Right cardiac atrium (tissue), 5 donors: Measurements from ENCODE around the gene SLC25A46. TPM values are rescaled to one million over a fixed set of nuclear protein-coding genes. Genes with fewer than 3 reads are reported as not detected.
"Not testable (repeated sequence)": the region's sequence is repeated elsewhere in the genome, so short reads cannot be mapped to it uniquely, and the experiment has no call there.

Experiments used
- ATAC-seq, 2 donors: fragments of 200-7000 bp; cut with Tn5 transposase; one replicate each; pipeline versions ENCODE4 v1.8.0 to v1.9.1; 2020; ENCODE audit warnings: moderate library complexity in 2 of 2, mild to moderate bottlenecking in 1 of 2
- DNase-seq, 3 donors: peaks; one replicate each; pipeline ENCODE4 v3.0.0-alpha.2; 2020
- H3K27ac ChIP-seq: one replicate; pipeline ENCODE4 v1.5.1; 2013; ENCODE audit warnings: mild to moderate bottlenecking, low read length, control low read depth, moderate library complexity
- H3K27me3 ChIP-seq: one replicate; pipeline ENCODE4 v1.6.1; 2013; ENCODE audit not compliant: control insufficient read depth, insufficient read depth
- H3K4me1 ChIP-seq: one replicate; pipeline ENCODE4 v1.6.1; 2013; ENCODE audit warnings: low read length; ENCODE audit not compliant: control insufficient read depth, insufficient read depth
- H3K4me3 ChIP-seq: one replicate; pipeline ENCODE4 v1.5.1; 2013; ENCODE audit warnings: low read length, control low read depth
- H3K9me3 ChIP-seq: one replicate; pipeline ENCODE4 v1.6.1; 2013; ENCODE audit warnings: low read length; ENCODE audit not compliant: control insufficient read depth
- WGBS: extraction: QIAGEN DNeasy Blood & Tissue Kit; methylation state at CpG from one replicate; pipeline ENCODE4 v1.1.7; 2013; 5-methylcytosine and 5-hydroxymethylcytosine counted together
- intact Hi-C, 4 donors: fragments of 100-400 bp; cut with DNase I; formaldehyde crosslinking; loops; one replicate each; pipeline versions ENCODE4 v1.11.0 to v1.14.0; 2022 to 2023
- long read RNA-seq, 4 donors: library from polyadenylated mRNA; unstranded; transcript quantifications; one replicate each; pipeline ENCODE4 v2.0.0, GENCODE V29; 2020 to 2021
- polyA plus RNA-seq: library from polyadenylated mRNA; stranded (reverse); fragments of 200-250 nt; gene quantifications from one replicate; pipeline ENCODE4 v1.2.3, GENCODE V29; 2013
- total RNA-seq, 4 donors: library from RNA; stranded (reverse); fragmentation: NEBNext Ultra II Directional; extraction: Animal tissue kit (Norgen Biotek cat#: 25700); gene quantifications; one replicate each; pipeline ENCODE4 v1.2.1, GENCODE V29; 2021
- donor health status: healthy with polysubstance abuse.
- donor health status: DM: no; HTN: yes; CAD: no.
- donor health status: DM: no; HTN: no; CAD: no.
- donor health status: DM: no; HTN: yes; CAD: no; lungs with severe emphysema.
- donor health status: DM: yes; HTN: yes; CAD: no.

The SLC25A46 gene
- total RNA-seq (10 to 100 TPM; 42.2 to 47.6 (median 43.8) TPM), polyA plus RNA-seq (18.7 TPM)
- long read RNA-seq, donor 1, transcript SLC25A46-201 (8 exons, 2,385 nt): major isoform, 47 of 53 reads
- long read RNA-seq, donor 1, partial matches to known transcripts: 0 of 53 reads
- long read RNA-seq, donor 1, other reads (novel, unspliced or antisense): 6 of 53 reads
- long read RNA-seq, donor 2, transcript SLC25A46-201 (8 exons, 2,385 nt): major isoform, 14 of 15 reads
- long read RNA-seq, donor 2, partial matches to known transcripts: 1 of 15 reads
- long read RNA-seq, donor 2, other reads (novel, unspliced or antisense): 0 of 15 reads
- long read RNA-seq, donor 3, full-length matches to known transcripts: 81 of 89 reads
- long read RNA-seq, donor 3, partial matches to known transcripts: 0 of 89 reads
- long read RNA-seq, donor 3, other reads (novel, unspliced or antisense): 8 of 89 reads
- long read RNA-seq, donor 4, transcript SLC25A46-201 (8 exons, 2,385 nt): major isoform, 18 of 21 reads
- long read RNA-seq, donor 4, partial matches to known transcripts: 0 of 21 reads
- long read RNA-seq, donor 4, other reads (novel, unspliced or antisense): 3 of 21 reads

- no peaks in the 10 kb centered on the region for H3K9me3 ChIP-seq
- intact Hi-C loops: no loop called here
- WGBS: under 1% methylated on average over 62 of the region's 62 CpGs
Observed at GRCh38 chr5:110738812-110739651, at the start of gene SLC25A46. SLC25A46 (plus strand) TSS chr5:110739007; CDS start chr5:110739120, 113 bp downstream.

DNA sequence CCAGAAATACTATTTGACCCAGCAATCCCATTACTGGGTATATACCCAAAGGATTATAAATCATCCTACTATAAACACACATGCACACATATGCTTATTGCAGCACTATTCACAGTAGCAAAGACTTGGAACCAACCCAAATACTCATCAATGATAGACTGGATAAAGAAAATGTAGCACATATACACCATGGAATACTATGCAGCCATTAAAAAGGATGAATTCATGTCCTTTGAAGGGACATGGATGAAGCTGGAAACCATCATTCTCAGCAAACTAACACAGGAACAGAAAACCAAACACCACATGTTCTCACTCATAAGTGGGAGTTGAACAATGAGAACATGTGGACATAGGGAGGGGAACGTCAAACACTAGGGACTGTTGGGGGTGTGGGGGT is 48.2 kb upstream of the SLC25A46 start:
- H3K9me3 ChIP-seq, intact Hi-C loops, H3K4me3 ChIP-seq, ATAC-seq, H3K27me3 ChIP-seq, H3K4me1 ChIP-seq, DNase-seq, H3K27ac ChIP-seq: not testable (repeated sequence)
- WGBS: 87% methylated on average over 1 of the region's 1 CpG

More at GRCh38 chr5:110738812-110739651, at the start of gene SLC25A46:
- H3K27me3 ChIP-seq: no peaks in the 10 kb centered on the region
- H3K4me1 ChIP-seq: peaks cover 2% of the 10 kb centered on the region
- ATAC-seq: peak; percentile 98 to 99
- DNase-seq: peak; percentile 87 to 94 (median 91)
- peak within 1 kb of the TSS; percentile 64 for H3K4me3 ChIP-seq
- peak within 1 kb of the TSS; percentile 89 for H3K27ac ChIP-seq

- H3K9me3 ChIP-seq, H3K27me3 ChIP-seq, H3K4me3 ChIP-seq, H3K4me1 ChIP-seq, DNase-seq, ATAC-seq, intact Hi-C loops, H3K27ac ChIP-seq: not testable (repeated sequence)
- WGBS: 82% methylated on average over 5 of the region's 5 CpGs
Observed at GRCh38 chr5:110692669-110693068, 46.1 kb upstream of the SLC25A46 start.

DNA sequence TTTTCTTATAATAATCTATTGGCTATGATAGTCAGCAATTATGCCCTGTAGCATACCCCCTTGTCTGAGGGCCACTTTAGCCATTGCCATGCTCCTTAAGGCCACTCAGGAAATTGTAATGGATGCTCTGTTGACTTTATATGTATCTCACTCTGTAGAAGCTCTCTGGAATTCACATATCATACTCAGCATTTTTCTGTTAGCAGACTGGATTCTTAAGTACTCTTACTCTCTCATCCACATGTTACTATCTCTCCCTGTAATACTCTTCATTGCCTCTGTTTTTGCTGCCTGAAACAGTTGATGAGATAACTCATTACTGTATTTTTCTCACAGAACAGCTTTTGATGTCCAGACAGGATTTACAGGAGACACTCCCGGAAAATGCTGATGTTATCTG is 36.5 kb upstream of the SLC25A46 start:
- no peaks in the 10 kb centered on the region for H3K27me3 ChIP-seq
- intact Hi-C loops: no loop called here
- DNase-seq: no peak
- no peak for ATAC-seq
- no peaks in the 10 kb centered on the region for H3K4me1 ChIP-seq
- no peaks in the 10 kb centered on the region for H3K9me3 ChIP-seq
- no peak overlapping the region for H3K27ac ChIP-seq
- WGBS: 57% methylated on average over 1 of the region's 1 CpG
- no peak overlapping the region for H3K4me3 ChIP-seq

DNA sequence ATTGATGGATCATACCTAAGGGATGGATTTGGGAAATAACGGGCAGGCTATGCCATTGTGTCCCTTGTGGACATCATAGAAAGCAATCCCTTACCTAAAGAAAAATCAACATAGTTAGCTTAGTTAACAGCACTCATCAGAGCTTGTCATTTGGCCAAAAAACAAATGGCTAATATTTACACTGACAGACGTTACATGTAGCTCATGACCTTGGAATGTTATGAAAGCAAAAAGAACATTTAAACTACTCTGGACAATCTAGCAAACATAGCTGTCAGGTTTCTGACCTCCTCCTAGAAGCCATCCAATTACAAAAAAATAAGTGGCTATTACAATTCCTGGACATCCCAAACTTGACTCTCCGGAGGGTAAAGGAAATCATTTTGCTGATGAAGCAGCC is 36.1 kb upstream of the SLC25A46 start:
- WGBS: 42% methylated on average over 3 of the region's 3 CpGs
- ATAC-seq: no peak

GRCh38 chr5:110703481-110703880 is 35.3 kb upstream of the SLC25A46 start:
- Histone ChIP-seq H3K9me3 (no peaks in the 10 kb centered on the region), H3K4me3 (no peak overlapping the region), H3K27ac (no peak overlapping the region), H3K27me3 (no peaks in the 10 kb centered on the region), H3K4me1 (no peaks in the 10 kb centered on the region)
- no peak for DNase-seq
- ATAC-seq: peak in 1 of 2 donors; percentile 40
- WGBS: 39% methylated on average over 2 of the region's 2 CpGs
- intact Hi-C loops: no loop called here

More for the DNA sequence above, 36.1 kb upstream of the SLC25A46 start:
- no peaks in the 10 kb centered on the region for H3K27me3 ChIP-seq
- no peaks in the 10 kb centered on the region for H3K9me3 ChIP-seq
- no peaks in the 10 kb centered on the region for H3K4me1 ChIP-seq
- no peak for DNase-seq
- H3K27ac ChIP-seq: no peak overlapping the region
- intact Hi-C loops: no loop called here
- no peak overlapping the region for H3K4me3 ChIP-seq

GRCh38 chr5:110705349-110705748 is 33.5 kb upstream of the SLC25A46 start:
- Histone ChIP-seq H3K27ac (no peak overlapping the region), H3K9me3 (no peaks in the 10 kb centered on the region), H3K27me3 (no peaks in the 10 kb centered on the region), H3K4me3 (no peak overlapping the region), H3K4me1 (no peaks in the 10 kb centered on the region)
- no peak for ATAC-seq
- intact Hi-C loops: no loop called here
- no peak for DNase-seq

- DNase-seq (no peak), ATAC-seq (no peak)
- intact Hi-C loops: no loop called here
- WGBS: 73% methylated on average over 3 of the region's 3 CpGs
- Histone ChIP-seq H3K27me3 (no peaks in the 10 kb centered on the region), H3K27ac (no peak overlapping the region), H3K4me3 (no peak overlapping the region), H3K9me3 (no peaks in the 10 kb centered on the region), H3K4me1 (no peaks in the 10 kb centered on the region)
Observed at GRCh38 chr5:110707260-110707844, 31.5 kb upstream of the SLC25A46 start.

DNA sequence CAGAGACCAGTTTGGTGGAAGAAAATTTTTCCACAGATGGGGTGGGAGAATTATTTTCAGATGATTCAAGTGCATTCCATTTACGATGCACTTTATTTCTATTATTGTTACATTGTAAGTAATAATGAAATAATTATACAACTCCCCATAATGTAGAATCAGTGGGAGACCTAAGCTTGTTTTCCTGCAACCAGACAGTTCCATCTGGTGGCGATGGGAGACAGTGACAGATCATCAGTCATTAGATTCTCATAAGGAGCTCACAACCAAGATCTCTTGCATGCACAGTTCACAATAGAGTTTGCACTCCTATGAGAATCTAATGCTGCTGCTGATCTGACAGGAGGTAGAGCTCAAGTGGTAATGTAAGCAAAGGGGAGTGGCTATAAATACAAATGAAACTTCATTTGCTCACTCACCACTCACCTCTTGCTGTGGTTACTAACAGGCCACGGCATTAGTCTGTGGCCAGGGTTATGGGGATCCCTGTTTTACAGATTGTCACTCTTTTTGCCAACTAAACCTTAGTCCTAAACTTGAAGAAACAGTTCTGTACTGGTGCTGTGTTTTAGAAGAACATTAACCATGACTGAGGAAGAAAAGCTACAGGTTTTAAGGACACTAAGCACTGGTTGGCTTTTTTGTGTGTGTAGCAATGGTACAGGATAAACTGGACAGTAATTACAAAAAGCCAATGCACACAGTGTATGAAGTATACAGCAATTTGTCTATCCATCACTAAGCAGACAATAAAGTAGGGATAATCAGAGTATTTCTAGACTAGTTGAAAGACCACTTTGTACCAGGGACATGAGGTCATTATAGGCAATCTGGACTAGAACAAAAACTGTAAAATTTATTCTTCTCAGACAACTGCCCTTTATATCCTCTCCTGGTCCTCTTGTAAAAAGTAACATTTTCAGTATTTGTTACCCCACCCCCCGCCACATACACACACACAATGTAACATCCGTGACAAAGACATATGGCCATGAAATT is 22.3 kb upstream of the SLC25A46 start:
- H3K27ac ChIP-seq: no peak overlapping the region
- no peak overlapping the region for H3K4me3 ChIP-seq
- no peaks in the 10 kb centered on the region for H3K27me3 ChIP-seq
- no peak for DNase-seq
- intact Hi-C loops: no loop called here
- 81% methylated on average over 5 of the region's 5 CpGs for WGBS
- no peaks in the 10 kb centered on the region for H3K4me1 ChIP-seq
- H3K9me3 ChIP-seq: no peaks in the 10 kb centered on the region
- ATAC-seq: no peak

DNA sequence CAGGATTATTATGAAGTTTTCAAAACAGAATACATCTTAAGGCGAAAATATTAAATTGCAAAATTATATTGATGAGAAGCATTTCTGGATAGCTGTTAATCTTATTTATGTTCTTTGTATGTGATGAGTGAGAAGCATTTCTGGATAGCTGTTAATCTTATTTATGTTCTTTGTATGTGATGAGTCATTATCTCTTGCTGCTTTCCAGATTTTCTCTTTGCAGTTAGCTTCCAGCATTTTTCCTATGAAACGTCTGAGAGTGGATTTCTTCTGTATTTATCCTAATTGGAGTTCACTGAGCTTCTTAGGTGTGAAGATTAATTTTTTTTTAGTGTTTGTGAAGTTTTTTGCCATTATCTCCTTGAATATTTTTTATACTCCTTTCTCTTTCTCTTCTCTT is 20.5 kb upstream of the SLC25A46 start:
- no peak for ATAC-seq
- intact Hi-C loops: no loop called here
- no peaks in the 10 kb centered on the region for H3K9me3 ChIP-seq
- WGBS: 55% methylated on average over 2 of the region's 2 CpGs
- no peaks in the 10 kb centered on the region for H3K4me1 ChIP-seq
- H3K27ac ChIP-seq: no peak overlapping the region
- no peak for DNase-seq
- no peaks in the 10 kb centered on the region for H3K27me3 ChIP-seq
- H3K4me3 ChIP-seq: no peak overlapping the region
